NCI-H1048 (cell line): Measurements from ENCODE around the gene PTPRCAP.
"Not testable (repeated sequence)": the region's sequence is repeated elsewhere in the genome, so short reads cannot be mapped to it uniquely, and the experiment has no call there.

ENCODE experiments used
- DNase-seq: peaks from one replicate; lab custom pipeline; 2025; lab: John Stamatoyannopoulos, UW

Gene PTPRCAP

DNA sequence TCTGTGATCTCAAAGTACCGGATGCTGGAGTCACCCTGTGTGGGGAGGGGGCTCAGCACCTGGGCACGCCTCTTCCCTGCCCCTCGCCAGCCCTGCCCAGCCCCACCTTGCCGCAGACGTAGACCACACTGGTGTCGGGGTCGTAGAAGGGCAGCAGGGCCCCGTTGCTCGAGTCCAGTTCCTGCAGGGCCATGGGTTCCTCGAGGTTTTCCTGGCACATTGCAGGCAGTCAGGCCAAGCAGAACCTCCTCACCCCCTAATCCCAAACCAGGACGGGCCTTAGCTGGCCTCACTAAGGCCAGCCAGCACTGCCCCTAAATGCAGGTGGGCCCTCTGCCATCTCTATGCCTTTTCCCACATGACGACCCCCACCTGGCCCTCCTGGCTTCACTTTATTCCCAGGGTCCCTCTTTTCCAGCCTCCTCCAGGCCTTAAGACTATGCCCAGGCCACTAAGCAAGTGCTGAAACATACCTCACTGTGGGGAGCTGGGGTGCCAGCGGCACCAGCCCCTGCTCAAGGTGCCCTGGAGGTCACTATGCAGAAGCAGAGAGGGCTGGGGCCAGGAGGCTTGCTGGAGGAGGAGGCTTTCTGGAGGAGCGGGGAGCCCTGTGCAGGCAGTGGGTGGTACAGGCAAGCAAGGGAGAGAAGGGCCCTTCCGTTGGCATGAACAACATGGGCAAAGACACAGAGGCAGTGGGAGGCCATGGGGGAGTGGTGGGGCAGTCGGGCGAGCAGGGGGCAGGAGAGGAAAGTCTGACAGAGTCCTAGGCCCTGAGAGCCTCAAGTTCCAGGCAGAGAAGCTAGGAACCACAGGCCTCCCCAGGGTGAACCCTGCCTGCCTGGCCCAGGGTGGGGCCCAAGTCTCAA, 3.0 kb upstream of the PTPRCAP start:
- no peak for DNase-seq

DNA sequence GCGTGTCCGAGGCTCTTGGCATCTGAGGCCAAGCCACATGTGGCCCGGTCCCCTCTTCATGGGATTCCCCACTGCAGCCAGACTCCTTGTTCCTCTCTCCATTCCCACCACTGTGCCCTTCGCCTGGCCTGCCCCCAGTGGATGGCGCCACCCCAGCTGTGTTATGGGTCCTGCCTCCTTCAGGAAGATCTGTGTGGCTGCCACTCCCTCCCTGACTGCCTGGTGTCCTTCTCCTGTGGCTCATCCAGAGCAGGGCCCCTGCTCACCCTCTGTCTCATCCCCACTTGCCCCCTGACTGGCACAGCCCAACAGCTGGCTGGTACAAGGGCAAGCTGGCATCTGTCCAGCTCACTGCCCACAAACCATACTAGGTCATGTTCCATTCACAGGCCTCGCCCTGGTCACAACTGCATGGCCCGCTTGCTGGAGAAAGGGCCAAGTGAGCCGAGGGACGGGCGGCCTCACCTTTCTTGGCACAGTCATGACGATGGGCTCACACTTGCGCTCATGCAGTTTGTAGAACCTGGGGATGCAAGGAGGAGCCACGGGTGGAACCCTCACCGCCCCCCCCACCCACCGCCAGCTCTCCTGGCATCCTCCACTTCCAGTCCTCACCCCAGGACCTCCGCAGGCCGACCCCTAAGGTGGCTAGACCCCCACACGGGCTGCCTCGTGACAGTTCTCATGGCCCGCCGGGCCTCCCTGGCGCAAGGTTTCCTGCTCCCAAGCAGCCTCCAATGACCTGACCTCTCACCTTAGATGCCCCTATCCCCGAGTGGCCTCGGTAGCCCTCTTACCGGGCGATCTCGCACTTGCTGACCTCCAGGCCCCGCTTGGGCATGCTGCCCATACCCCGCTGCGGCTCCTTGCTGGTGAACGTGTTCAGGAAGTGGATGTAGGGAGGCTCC, 2.1 kb upstream of the PTPRCAP start:
- no peak for DNase-seq

DNA sequence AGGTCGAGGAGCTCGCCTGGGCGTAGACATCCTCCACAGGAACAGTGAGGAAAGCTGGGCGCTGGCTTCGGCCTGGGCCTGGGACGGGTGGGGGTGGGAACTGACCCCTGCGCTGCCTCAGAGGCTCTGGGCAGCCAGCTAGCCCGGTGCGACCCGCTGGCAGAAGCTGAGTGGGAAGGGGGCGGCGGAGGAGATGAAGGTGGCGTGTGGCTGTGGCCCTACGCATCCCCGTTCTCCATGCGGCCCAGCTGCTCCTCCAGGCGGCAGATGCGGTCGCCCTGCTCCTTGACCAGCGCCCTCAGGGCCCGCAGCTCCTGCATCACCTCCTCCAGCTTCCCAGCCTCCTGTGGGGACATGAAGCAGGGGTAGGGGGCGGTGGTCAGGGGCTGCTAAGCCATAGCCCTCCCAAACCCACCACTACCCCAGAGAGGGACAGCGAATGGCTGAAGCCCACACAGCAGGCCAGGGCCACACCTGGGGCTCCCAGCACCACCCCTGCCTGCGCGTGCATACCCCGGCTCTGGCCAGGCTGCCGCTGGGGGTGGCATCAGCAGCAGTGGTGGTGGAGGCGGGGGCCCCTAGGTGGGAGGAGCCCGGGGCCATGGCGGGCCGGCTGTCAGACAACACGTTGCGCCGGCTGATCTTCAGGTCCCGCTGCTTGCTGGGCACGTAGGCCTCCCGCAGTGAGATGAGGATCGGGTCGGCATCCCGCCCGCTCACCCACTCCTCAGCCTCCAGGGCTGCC, 848 bp upstream of the PTPRCAP start:
- DNase-seq = no peak

DNA sequence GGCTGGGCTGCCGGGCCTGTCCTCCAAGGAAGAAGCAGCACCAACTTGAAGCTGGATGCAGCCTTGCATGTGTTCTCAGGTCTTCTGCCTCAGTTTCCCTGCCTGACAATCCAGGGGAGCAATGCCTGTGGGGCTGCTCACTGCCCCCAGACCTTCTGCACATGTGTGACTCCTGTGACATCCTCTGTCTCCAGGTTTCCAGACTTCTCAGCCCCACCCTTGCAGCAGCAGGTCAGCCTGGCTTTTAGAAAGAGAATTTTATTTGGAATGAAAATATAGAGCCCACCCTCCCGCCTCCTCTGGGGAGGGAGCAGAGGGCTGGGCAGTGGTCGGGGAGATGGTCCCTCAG, 301 bp upstream of the PTPRCAP start:
- DNase-seq = no peak

DNA sequence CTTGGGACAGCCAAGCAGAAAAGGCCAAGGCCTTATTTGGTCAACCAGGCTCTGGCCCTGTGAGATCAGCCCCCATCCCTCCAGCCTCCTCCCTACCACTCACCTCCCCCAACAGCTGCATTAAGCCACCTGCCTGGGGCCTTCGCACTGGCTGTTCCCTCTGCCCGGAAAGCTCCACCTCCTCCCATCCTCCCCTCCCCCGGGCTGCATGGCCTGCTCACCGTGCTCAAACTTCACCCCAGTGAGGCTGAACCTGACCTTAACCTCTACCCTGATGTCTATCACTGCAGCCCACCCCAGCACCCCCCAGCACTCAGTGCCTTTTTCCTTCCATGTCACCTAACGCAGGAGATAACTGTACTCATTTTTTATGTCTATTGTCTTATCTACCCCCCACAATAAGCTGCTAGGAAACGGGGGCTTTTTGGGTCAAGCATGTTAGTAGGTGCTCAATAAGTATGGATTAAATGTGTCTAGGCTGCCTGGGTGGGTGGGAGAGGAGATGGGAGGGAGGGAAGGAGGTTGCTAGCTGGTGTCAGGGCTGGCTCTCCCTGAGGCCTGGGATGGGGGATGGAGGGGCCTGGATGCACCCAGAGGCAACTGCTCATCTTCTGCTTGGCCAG, 912 bp downstream of the PTPRCAP start:
- DNase-seq = no peak

DNA sequence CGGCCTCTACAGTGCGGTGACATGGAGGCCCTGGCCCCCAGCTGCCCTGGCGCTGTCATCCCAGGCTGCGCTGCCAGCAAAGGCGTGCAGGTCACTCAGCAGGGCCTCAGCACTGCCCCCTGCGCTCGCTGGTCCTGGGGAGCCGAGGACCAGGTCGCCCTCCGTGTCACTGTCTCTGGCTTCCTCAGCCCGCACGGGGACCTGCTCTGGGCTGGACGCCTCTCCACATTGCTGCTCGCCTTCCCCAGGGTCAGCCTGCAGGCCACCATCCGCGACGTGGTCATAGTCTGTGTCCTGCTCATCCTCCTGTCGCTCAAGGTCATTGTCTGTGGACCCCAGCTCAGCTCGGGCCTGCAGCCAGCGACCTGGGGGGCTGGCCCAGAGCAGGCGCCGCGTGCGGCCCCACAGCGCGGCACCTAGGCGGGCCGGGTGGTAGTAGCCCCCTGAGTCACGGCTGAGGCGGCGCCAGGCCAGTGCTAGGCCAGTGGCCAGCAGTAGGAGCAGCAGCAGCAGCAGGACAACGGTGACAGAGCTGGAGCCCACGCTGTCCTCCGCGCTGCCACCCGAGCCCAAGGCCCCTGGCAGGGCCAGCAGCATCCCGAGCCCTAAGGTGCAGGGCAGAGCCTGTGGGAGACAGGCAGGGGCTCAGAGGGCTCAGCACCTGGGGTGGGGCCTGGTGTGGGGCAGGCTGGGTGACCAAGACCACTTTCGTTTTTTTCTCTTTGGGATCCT, 1.6 kb downstream of the PTPRCAP start:
- DNase-seq = no peak

DNA sequence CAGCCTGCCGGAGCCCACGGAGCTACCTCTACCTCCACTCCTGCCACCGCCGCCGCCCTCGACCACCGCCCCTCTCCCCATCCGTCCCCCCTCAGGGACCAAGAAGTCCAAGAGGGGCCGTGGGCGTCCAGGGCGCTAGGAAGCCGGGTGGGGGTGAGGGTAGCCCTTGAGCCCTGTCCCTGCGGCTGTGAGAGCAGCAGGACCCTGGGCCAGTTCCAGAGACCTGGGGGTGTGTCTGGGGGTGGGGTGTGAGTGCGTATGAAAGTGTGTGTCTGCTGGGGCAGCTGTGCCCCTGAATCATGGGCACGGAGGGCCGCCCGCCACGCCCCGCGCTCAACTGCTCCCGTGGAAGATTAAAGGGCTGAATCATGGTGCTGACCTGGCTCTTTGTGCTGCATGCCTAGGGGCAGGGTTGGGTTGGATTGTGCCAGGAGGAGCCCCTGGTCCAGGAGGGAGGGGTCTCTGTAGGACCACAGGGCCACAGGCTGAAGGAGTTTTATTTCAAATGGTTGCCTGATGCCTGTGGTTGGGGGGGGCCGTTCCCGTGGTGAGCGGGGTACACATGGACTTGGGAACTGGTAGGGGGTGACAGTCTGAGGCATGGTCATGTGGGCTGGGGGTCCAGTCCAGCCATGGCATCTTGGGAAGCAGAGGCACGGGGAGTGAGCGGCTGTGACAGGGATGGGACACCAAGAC, 2.3 kb downstream of the PTPRCAP start:
- DNase-seq = no peak

DNA sequence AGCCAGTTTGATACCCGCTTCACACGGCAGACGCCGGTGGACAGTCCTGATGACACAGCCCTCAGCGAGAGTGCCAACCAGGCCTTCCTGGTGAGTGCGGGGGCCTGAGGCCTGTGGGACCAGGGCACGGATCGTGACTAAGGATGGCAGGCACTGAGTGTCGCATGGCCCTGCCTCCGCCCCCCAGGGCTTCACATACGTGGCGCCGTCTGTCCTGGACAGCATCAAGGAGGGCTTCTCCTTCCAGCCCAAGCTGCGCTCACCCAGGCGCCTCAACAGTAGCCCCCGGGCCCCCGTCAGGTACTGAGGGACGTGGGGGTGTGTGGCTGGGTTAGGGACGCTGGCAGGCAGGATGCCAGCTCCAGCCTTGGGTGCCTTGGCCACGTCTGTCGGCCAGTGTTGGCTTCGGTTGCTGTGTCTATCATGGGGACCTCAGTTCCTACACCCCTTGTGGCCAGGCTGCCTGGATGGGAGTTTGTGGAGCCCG, 3.0 kb downstream of the PTPRCAP start:
- DNase-seq = no peak

DNA sequence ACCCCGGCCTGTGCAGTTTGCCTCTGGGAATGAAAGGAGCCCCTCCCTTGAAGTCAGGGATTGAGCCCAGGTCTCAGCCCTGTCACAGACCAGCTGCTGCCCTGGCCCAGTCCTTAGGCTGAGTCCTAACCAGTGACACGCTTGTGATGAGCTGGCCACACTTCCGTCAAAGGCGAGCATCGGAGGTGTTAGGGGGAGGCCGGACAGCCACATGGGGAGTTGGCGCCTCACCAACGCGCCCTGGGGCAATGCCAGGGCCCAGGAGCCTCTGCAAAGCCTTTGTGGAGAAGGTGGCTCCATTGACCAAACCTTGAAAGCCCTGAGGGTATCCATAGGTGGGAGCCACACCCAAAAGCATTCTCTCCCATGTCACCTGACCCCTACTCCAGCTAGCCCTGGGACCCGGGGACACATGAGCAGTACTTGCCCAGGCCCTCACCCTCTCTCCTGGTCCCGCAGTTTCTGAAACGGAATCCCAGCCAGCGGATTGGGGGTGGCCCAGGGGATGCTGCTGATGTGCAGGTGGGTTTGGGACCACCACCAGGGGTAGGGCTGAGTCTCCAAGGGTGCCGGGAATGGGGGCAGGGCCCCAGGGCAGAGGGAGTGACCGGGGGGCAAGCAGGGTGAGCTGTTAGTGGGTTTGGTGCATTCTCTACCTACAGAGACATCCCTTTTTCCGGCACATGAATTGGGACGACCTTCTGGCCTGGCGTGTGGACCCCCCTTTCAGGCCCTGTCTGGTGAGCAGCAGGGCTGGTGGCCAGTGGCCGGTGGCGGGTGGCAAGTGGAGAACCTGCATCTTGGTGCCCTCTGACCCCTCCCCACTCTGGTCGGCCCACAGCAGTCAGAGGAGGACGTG, 3.7 kb downstream of the PTPRCAP start:
- DNase-seq = no peak

DNA sequence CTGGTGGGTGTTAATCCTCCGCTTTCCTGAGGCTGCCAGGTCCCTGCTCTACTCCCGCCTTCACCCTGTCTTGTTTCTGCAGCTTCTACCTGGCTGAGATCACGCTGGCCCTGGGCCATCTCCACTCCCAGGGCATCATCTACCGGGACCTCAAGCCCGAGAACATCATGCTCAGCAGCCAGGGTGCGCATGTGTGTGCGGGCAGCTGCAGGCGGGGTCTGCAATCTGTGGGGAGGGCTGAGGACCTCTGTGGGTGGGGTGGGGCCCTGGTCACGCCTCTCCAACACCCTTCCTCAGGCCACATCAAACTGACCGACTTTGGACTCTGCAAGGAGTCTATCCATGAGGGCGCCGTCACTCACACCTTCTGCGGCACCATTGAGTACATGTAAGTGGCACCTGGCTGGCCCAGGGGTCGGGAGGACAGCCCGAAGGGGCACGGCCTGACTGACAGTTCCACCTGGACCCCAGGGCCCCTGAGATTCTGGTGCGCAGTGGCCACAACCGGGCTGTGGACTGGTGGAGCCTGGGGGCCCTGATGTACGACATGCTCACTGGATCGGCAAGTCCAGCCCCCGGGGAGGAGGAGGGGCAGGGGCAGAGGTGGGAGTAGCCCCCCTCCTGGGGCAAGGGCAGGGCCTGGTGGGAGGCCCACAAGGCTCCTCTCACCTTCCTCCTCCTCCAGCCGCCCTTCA, 4.7 kb downstream of the PTPRCAP start:
- DNase-seq = no peak

DNA sequence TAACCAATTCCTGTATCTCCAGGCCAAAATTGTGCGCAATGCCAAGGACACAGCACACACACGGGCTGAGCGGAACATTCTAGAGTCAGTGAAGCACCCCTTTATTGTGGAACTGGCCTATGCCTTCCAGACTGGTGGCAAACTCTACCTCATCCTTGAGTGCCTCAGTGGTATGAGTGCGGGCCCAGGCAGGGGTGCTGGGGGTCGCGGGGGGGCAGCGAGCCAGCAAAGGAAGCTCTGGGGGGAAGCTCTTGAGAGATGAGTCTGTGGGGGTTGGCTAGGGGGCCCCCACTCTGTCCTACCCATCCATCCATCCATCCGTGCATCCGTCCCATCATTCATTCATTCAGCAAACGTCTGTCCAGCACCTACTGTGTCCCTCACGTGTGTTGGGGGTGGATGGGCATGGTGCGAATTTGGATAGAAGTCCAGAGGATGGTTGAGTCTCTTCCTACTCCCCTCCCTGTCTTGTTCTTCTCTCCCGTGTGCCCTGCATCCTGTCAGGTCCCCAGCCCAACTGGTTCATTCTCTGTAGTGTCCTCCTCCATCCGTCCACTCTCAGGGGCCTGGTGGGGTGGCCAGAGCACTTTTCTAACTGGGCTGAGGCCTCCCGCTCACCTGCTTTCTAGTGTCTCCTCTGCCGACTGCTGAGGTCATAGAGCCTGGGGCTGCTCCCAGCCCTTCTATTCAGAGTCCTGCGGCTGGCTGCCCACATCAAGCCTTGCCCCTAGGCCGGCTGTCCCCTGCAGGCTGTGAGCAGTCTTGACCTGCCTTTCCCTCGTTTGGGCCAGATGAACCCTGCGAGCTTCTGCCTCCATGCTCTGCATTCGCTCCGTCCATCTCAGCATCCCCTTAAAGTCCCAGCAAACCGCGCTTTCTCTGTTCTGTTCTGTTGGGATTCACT, 5.9 kb downstream of the PTPRCAP start:
- DNase-seq = no peak

DNA sequence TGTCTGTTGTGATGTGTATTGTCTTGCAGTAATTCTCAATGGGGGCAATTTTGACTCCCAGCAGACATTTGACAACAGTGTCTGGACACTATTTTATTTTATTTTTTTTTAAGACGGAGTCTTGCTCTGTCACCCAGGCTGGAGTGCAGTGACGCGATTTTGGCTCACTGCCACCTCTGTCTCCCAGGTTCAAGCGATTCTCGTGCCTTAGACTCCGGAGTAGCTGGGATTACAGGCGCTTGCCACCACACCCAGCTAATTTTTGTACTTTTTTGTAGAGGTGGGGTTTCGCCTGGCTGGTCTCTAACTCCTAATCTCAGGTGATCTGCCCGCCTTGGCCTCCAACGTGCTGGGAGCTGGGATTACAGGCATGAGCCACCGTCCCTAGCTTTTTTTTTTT, 7.8 kb downstream of the PTPRCAP start:
- DNase-seq = no peak

DNA sequence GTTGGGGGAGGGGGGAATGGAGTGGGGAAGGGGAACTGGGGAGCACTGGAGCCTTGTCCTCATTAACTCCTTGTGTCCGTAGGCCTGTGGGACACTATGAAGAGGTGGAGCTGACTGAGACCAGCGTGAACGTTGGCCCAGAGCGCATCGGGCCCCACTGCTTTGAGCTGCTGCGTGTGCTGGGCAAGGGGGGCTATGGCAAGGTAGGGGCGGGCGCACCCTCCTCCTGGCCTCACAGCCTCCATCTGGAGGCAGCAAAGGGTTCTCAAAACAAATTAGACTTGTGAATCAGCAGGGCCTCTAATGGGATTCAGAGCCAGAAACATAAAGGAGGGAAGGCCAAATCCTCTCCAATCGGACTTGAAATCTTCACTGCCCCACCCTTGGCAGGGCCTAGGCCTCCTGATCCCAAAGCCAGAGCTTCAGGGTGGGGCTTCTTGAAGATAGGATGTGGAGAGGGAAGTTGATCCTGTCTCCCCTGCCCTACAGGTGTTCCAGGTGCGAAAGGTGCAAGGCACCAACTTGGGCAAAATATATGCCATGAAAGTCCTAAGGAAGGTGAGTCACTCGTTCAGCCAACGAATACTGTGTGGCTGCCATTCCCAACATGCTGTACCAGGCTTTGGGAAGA, 8.3 kb downstream of the PTPRCAP start:
- no peak for DNase-seq

DNA sequence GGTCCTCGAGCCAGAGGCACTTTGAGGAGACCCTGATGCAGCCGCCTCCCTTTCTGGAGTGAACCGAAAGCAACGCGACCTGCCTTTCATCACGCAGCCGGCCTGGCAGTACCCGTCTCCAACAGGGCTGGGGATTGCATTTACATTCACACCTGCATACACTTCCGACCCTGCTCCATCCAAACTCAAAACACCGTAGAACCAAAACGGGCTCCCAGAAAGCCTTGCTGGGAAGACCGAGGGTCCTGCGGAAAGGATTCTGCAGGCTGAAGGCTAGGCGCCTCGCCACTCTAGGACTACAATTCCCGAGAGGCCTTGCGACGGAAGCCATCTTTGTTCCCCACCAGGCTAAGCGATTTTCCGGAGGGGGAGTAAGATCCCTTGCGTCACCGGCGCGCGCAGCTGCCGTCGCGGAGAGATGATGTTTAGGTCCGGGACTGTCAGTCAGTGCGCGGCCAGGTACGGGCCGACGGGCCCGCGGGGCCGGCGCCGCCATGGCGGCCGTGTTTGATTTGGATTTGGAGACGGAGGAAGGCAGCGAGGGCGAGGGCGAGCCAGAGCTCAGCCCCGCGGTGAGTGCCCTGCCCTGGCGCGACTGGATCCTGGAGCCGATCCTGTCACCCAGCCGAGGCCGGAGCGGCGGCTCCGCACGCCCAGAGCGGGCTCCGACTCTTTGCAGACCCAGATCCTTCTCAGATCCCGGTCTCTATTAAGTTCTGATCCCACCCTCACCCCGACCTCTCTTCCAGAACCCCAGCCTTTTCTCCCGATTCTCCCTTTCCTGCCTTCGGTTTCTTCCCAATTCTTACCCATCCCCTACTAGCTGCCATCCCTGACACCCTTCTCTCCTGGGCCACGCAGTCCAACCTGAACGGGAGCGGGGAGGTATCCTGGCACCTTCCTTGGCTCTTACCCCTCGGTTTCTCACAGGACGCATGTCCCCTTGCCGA, 9.2 kb downstream of the PTPRCAP start, which contains the start of gene RPS6KB2:
Gene RPS6KB2, plus strand, starts transcription at position 443 of the 950 bp plus-strand sequence. Its CDS starts 52 bp downstream, at position 495.
- DNase-seq = peak; percentile 84

DNA sequence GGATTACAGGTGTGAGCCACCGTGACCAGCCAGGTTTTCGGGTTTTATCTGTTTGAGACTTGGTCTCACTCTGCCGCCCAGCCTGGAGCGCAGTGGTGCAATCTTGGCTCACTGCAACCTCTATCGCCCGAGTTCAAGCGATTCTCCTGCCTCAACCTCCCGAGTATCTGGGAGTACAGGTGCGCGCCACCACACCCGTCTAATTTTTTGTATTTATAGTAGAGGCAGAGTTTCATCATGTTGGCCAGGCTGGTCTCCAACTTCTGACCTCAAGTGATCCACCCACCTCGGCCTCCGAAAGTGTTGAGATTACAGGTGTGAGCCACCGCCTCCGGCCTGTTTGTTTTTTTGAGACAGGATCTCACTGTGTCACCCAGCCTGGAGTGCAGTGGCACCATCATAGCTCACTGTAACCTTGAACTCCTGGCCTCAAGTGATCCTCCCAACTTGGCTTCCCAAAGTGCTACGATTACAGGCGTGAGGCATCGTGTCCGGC, 10.1 kb downstream of the PTPRCAP start:
- DNase-seq = not testable (repeated sequence)
